ENCODE data around the gene C12orf42. TPM values are rescaled to one million over a fixed set of nuclear protein-coding genes. Genes with fewer than 3 reads are reported as not detected.

The C12orf42 gene
- total and polyA plus RNA-seq, 4 donors: 0.17 to 0.47 TPM; not detected in 2

GRCh38 chr12:103330672-103331071 lies 165.1 kb downstream of the C12orf42 start:
- Histone ChIP-seq H3K36me3 (ENCODE audit: control insufficient read depth, insufficient read depth, low read length) (no peaks in the 10 kb centered on the region), H3K4me1 (ENCODE audit: control insufficient read depth, insufficient read depth, low read length) (peaks cover 4% of the 10 kb centered on the region), H3K9me3 (ENCODE audit: control insufficient read depth, insufficient read depth, low read length) (no peaks in the 10 kb centered on the region), H3K4me3 (ENCODE audit: low read depth, low read length) (no peak overlapping the region), H3K27me3 (ENCODE audit: control insufficient read depth, insufficient read depth, low read length) (no peaks in the 10 kb centered on the region), H3K27ac (ENCODE audit: low read depth, low read length) (no peak overlapping the region)
- no CpG with 5 or more reads among the region's 1 CpG for WGBS (ENCODE audit: insufficient coverage)
- no peak for DNase-seq (ENCODE audit: low read depth in 4 of 6, low spot score in 6 of 6)

DNA sequence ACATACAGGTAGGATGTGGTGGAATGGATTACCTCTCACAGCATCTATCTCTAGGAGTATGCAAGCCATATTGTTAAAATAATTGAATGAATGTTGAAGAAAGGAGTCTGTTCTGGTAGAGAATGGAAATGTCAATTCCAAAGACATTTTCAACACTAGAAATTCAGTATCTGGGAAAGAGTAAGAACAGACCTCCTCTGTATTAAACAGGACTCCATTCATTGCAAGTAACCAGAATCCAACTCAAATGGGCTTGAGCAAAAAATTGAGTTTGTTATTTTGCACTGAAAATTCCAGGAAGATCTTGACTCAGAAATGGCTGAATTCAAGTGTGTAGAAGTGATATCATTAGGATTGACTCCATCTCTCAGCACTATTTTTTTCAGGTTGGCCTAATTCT lies 168.1 kb downstream of the C12orf42 start:
- Histone ChIP-seq H3K9me3 (ENCODE audit: control insufficient read depth, insufficient read depth, low read length) (no peaks in the 10 kb centered on the region), H3K27ac (ENCODE audit: low read depth, low read length) (no peak overlapping the region), H3K36me3 (ENCODE audit: control insufficient read depth, insufficient read depth, low read length) (no peaks in the 10 kb centered on the region), H3K27me3 (ENCODE audit: control insufficient read depth, insufficient read depth, low read length) (no peaks in the 10 kb centered on the region), H3K4me3 (ENCODE audit: low read depth, low read length) (no peak overlapping the region), H3K4me1 (ENCODE audit: control insufficient read depth, insufficient read depth, low read length) (no peaks in the 10 kb centered on the region)
- no peak for DNase-seq (ENCODE audit: low read depth in 4 of 6, low spot score in 6 of 6)

DNA sequence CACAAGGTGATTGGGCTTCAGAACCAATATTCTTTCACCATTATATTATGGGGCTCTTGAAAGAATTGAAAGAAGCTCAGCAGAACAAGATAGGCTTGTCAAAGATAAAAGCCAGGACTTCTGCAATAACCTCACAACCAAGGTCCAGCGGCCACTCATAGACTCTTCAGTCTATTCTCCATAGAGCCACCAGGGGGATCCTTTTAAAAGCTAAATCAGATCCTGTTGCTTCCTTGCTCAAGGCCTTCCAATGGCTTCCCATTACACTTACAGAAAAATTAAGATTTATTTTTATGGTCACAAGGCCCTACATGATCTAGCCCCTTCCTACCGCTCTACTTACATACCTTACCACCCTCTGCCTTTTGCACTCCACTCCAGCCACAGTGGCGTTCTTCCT lies 169.6 kb downstream of the C12orf42 start:
- H3K4me1 ChIP-seq (ENCODE audit: control insufficient read depth, insufficient read depth, low read length): no peaks in the 10 kb centered on the region
- WGBS (ENCODE audit: insufficient coverage): 92% methylated on average over 3 of the region's 3 CpGs

GRCh38 chr12:103318566-103318965 lies 177.2 kb downstream of the C12orf42 start:
- H3K27me3 ChIP-seq (ENCODE audit: control insufficient read depth, insufficient read depth, low read length): no peaks in the 10 kb centered on the region
- no peaks in the 10 kb centered on the region for H3K9me3 ChIP-seq (ENCODE audit: control insufficient read depth, insufficient read depth, low read length)
- H3K4me3 ChIP-seq (ENCODE audit: low read depth, low read length): no peak overlapping the region
- H3K4me1 ChIP-seq (ENCODE audit: control insufficient read depth, insufficient read depth, low read length): no peaks in the 10 kb centered on the region
- DNase-seq (ENCODE audit: low read depth in 4 of 6, low spot score in 6 of 6): no peak
- H3K27ac ChIP-seq (ENCODE audit: low read depth, low read length): no peak overlapping the region
- WGBS (ENCODE audit: insufficient coverage): no CpG with 5 or more reads among the region's 2 CpGs
- H3K36me3 ChIP-seq (ENCODE audit: control insufficient read depth, insufficient read depth, low read length): no peaks in the 10 kb centered on the region

More for the DNA sequence above, 169.6 kb downstream of the C12orf42 start:
- H3K9me3 ChIP-seq (ENCODE audit: control insufficient read depth, insufficient read depth, low read length): no peaks in the 10 kb centered on the region
- H3K36me3 ChIP-seq (ENCODE audit: control insufficient read depth, insufficient read depth, low read length): no peaks in the 10 kb centered on the region
- H3K27me3 ChIP-seq (ENCODE audit: control insufficient read depth, insufficient read depth, low read length): no peaks in the 10 kb centered on the region
- DNase-seq (ENCODE audit: low read depth in 4 of 6, low spot score in 6 of 6): no peak
- no peak overlapping the region for H3K4me3 ChIP-seq (ENCODE audit: low read depth, low read length)
- H3K27ac ChIP-seq (ENCODE audit: low read depth, low read length): no peak overlapping the region

DNA sequence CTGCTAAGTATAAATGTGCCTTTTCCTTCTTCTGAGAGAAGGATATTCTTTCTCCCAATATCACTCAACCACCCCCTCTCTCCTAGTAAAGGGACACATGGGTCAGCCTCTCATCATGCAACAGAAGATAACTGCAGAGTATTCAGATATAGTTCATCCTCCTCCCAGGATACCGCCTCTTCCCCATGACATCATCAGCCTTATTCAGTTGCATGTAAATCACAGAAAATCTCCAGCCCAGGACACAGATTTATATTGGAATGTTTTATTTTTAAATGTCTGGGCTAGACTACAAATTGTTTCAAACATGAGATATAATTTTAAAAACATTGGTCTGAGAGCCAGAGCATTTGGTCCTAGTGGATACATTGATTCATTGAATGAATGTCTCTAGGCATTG lies 178.5 kb downstream of the C12orf42 start:
- H3K9me3 ChIP-seq (ENCODE audit: control insufficient read depth, insufficient read depth, low read length): no peaks in the 10 kb centered on the region
- H3K27ac ChIP-seq (ENCODE audit: low read depth, low read length): no peak overlapping the region
- no peaks in the 10 kb centered on the region for H3K27me3 ChIP-seq (ENCODE audit: control insufficient read depth, insufficient read depth, low read length)
- H3K36me3 ChIP-seq (ENCODE audit: control insufficient read depth, insufficient read depth, low read length): no peaks in the 10 kb centered on the region
- H3K4me3 ChIP-seq (ENCODE audit: low read depth, low read length): no peak overlapping the region
- peak in 1 of 6 donors; percentile 13 for DNase-seq (ENCODE audit: low read depth in 4 of 6, low spot score in 6 of 6)
- H3K4me1 ChIP-seq (ENCODE audit: control insufficient read depth, insufficient read depth, low read length): no peaks in the 10 kb centered on the region
- WGBS (ENCODE audit: insufficient coverage): no CpG with 5 or more reads among the region's 1 CpG

DNA sequence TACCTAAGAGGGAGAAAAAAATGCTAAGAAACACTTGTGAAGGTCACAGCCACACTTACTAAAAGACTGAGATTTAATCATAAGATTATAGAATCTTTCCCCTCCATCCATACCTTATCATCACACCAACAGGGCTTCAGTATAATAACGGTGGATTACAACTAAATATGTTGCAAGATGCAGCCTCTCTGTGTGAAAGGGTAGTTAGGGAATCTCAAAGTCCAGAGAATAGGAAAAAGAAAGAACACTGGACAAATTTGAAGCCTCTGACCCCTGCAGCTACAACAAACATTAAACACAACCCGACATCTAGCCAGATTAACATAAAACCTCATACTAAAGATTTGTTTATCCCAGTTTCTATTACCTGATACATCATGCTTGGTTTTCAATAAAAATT lies 181.0 kb downstream of the C12orf42 start:
- no peaks in the 10 kb centered on the region for H3K9me3 ChIP-seq (ENCODE audit: control insufficient read depth, insufficient read depth, low read length)
- no peak overlapping the region for H3K27ac ChIP-seq (ENCODE audit: low read depth, low read length)
- H3K4me1 ChIP-seq (ENCODE audit: control insufficient read depth, insufficient read depth, low read length): no peaks in the 10 kb centered on the region
- no peaks in the 10 kb centered on the region for H3K36me3 ChIP-seq (ENCODE audit: control insufficient read depth, insufficient read depth, low read length)
- WGBS (ENCODE audit: insufficient coverage): 80% methylated on average over 1 of the region's 2 CpGs
- H3K4me3 ChIP-seq (ENCODE audit: low read depth, low read length): no peak overlapping the region
- no peaks in the 10 kb centered on the region for H3K27me3 ChIP-seq (ENCODE audit: control insufficient read depth, insufficient read depth, low read length)
- DNase-seq (ENCODE audit: low read depth in 4 of 6, low spot score in 6 of 6): no peak

DNA sequence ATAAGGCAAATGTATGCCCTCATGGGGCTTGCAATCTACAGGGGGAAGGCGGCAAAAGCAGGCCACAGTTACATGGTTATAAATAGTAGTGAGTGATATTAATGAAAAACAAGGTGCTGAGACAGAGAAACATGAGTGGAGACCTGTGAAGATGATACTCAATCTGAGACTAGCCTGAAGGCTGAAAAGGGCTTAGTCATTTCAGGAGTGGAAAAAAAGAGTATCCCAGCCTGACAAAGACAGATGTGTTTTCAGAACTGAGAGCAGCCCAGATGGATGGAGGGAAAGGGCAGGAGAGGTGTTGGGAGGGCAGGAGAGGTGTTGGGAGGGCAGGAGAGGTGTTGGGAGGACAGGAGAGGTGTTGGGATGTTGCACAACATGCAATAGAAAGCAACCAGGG lies 181.9 kb downstream of the C12orf42 start:
- Histone ChIP-seq H3K27ac (ENCODE audit: low read depth, low read length) (no peak overlapping the region), H3K9me3 (ENCODE audit: control insufficient read depth, insufficient read depth, low read length) (no peaks in the 10 kb centered on the region), H3K4me3 (ENCODE audit: low read depth, low read length) (no peak overlapping the region), H3K36me3 (ENCODE audit: control insufficient read depth, insufficient read depth, low read length) (no peaks in the 10 kb centered on the region), H3K27me3 (ENCODE audit: control insufficient read depth, insufficient read depth, low read length) (no peaks in the 10 kb centered on the region), H3K4me1 (ENCODE audit: control insufficient read depth, insufficient read depth, low read length) (no peaks in the 10 kb centered on the region)
- DNase-seq (ENCODE audit: low read depth in 4 of 6, low spot score in 6 of 6): no peak
- WGBS (ENCODE audit: insufficient coverage): 83% methylated on average over 1 of the region's 1 CpG

GRCh38 chr12:103312742-103313354 lies 182.9 kb downstream of the C12orf42 start:
- Histone ChIP-seq H3K27ac (ENCODE audit: low read depth, low read length) (no peak overlapping the region), H3K4me1 (ENCODE audit: control insufficient read depth, insufficient read depth, low read length) (no peaks in the 10 kb centered on the region), H3K36me3 (ENCODE audit: control insufficient read depth, insufficient read depth, low read length) (no peaks in the 10 kb centered on the region), H3K9me3 (ENCODE audit: control insufficient read depth, insufficient read depth, low read length) (no peaks in the 10 kb centered on the region), H3K4me3 (ENCODE audit: low read depth, low read length) (no peak overlapping the region), H3K27me3 (ENCODE audit: control insufficient read depth, insufficient read depth, low read length) (no peaks in the 10 kb centered on the region)
- no peak for DNase-seq (ENCODE audit: low read depth in 4 of 6, low spot score in 6 of 6)
- WGBS (ENCODE audit: insufficient coverage): no CpG with 5 or more reads among the region's 3 CpGs

DNA sequence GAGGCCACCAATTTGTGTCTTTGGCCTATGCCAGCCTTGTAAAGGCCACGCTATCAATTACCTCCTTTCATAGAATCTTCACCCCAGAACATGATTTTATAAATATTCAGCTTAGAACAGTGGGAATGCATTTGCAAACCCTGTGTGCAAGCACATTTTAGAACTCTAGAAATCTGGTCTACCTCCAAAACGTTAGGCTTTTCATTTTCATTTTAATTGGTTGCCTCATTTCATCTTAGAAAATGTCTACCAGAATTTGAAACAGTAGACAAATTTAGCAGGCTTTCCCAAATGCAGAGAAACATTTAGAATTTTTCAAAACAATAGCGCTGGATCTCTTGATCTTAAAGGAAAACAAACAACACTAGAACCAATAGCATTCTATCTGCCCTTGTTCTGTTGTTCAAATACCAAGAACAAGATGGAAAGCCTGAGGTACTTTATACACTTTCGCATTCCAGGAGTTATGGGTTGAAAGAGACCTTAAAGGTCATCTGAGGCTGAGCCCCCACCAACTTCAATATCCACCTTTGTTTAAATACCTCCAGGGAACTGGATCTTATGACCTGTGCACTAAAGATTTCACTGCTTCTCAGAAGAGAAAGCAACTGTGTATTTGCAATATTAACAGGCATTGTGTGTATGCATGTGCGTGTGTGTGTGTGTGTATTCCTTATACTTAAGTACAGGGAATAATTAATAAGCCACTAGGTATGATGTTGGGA lies 185.1 kb downstream of the C12orf42 start:
- Histone ChIP-seq H3K4me3 (ENCODE audit: low read depth, low read length) (no peak overlapping the region), H3K36me3 (ENCODE audit: control insufficient read depth, insufficient read depth, low read length) (no peaks in the 10 kb centered on the region), H3K27ac (ENCODE audit: low read depth, low read length) (no peak overlapping the region), H3K27me3 (ENCODE audit: control insufficient read depth, insufficient read depth, low read length) (no peaks in the 10 kb centered on the region), H3K4me1 (ENCODE audit: control insufficient read depth, insufficient read depth, low read length) (no peaks in the 10 kb centered on the region), H3K9me3 (ENCODE audit: control insufficient read depth, insufficient read depth, low read length) (no peaks in the 10 kb centered on the region)
- WGBS (ENCODE audit: insufficient coverage): 83% methylated on average over 1 of the region's 5 CpGs
- DNase-seq (ENCODE audit: low read depth in 4 of 6, low spot score in 6 of 6): peak in 1 of 6 donors; percentile 55

GRCh38 chr12:103308396-103308795 lies 187.4 kb downstream of the C12orf42 start:
- Histone ChIP-seq H3K27ac (ENCODE audit: low read depth, low read length) (no peak overlapping the region), H3K4me3 (ENCODE audit: low read depth, low read length) (no peak overlapping the region), H3K27me3 (ENCODE audit: control insufficient read depth, insufficient read depth, low read length) (no peaks in the 10 kb centered on the region), H3K9me3 (ENCODE audit: control insufficient read depth, insufficient read depth, low read length) (no peaks in the 10 kb centered on the region), H3K4me1 (ENCODE audit: control insufficient read depth, insufficient read depth, low read length) (no peaks in the 10 kb centered on the region), H3K36me3 (ENCODE audit: control insufficient read depth, insufficient read depth, low read length) (no peaks in the 10 kb centered on the region)
- no peak for DNase-seq (ENCODE audit: low read depth in 4 of 6, low spot score in 6 of 6)
- WGBS (ENCODE audit: insufficient coverage): 60% methylated on average over 1 of the region's 1 CpG
